GM19438 (cell line): Measurements from ENCODE around the gene TPD52L2.
"Not testable (repeated sequence)": the region's sequence is repeated elsewhere in the genome, so short reads cannot be mapped to it uniquely, and the experiment has no call there.

ENCODE experiments used
- ATAC-seq: cut with Tn5 transposase; IDR thresholded peaks from one replicate; pipeline ENCODE4 v1.9.1; 2021; ENCODE audit warnings: low read depth; ENCODE audit not compliant: unreplicated experiment

TPD52L2 gene

GRCh38 chr20:63894358-63895201 lies 29.5 kb downstream of the TPD52L2 start, which contains the start of gene DNAJC5:
Gene DNAJC5 (plus strand): TSS chr20:63895126. CDS start chr20:63928346, 33,220 bp downstream.
- peak; percentile 79 for ATAC-seq

DNA sequence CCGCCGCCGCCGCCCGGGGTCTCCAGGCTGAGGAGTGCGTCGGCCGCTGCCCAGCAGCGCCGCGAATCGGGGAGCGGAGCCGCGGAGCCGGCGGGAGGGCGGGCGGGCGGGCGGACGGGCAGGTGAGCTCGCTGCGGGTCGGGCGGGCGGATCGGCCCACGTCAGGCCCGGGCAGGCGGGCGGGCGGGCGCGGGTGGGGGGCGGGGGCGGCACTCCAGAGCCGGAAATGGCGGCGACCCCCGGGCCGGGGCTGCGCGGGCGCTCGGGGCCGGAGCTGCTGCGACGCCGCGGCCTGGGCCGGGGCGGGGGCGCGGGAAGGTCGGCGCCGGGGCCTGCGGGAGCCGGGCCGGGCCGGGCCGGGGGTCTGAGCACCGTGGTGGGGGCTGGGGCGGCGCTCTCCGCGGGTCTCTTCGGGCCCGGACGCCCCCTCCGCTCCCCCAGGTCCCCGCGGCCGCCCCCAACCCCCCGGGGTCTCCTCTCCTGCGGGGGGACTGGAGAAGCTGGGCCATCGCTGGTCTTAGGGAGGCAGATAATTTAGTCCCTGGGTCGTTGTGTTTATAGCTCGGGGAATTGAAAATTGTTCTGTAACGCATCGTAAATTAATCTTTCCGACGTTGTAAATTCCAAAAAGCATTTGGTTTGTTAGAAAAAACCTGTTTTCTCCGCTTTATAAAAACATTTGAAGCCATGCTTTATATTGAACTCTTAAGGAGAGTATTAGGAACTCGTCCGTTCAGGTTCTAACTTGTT lies 30.3 kb downstream of the TPD52L2 start:
- ATAC-seq: peak; percentile 3

DNA sequence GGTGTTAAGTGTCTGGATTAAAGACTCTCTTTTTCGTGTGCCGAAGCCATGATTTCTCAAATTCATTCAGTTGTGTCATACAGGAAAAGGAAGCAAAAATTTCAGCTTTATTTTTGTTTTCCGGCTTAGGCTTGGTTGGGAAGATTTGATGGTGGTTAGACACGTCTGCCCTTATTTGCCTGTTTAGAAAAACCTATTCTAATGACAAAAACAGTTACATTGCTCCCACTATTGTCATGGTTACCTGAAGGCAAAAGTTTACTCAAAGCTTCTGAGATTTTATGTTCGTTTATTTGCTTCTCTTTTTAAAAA lies 30.8 kb downstream of the TPD52L2 start:
- no peak for ATAC-seq

- no peak for ATAC-seq
Observed at GRCh38 chr20:63896264-63897105, 31.4 kb downstream of the TPD52L2 start.

GRCh38 chr20:63897978-63898561 lies 33.0 kb downstream of the TPD52L2 start:
- ATAC-seq: no peak

GRCh38 chr20:63898882-63899558 lies 34.0 kb downstream of the TPD52L2 start:
- no peak for ATAC-seq

DNA sequence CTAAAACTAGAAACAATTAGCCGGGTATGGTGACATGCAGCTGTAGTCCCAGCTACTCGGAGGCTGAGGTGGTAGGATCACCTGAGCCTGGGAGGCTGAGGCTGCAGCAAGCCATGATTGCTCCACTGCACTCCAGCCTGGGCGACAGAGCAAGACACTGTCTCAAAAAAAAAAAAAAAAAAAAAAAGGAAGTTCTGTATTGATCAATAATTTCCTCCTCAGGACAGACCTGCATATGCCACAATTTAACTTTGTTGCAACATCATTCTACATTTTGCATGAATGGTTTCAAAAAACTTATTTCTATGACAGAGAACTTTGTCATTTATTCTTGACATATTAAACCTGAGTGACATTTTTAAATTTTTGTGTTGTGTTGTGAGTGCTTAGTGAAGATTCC lies 35.3 kb downstream of the TPD52L2 start:
- no peak for ATAC-seq

DNA sequence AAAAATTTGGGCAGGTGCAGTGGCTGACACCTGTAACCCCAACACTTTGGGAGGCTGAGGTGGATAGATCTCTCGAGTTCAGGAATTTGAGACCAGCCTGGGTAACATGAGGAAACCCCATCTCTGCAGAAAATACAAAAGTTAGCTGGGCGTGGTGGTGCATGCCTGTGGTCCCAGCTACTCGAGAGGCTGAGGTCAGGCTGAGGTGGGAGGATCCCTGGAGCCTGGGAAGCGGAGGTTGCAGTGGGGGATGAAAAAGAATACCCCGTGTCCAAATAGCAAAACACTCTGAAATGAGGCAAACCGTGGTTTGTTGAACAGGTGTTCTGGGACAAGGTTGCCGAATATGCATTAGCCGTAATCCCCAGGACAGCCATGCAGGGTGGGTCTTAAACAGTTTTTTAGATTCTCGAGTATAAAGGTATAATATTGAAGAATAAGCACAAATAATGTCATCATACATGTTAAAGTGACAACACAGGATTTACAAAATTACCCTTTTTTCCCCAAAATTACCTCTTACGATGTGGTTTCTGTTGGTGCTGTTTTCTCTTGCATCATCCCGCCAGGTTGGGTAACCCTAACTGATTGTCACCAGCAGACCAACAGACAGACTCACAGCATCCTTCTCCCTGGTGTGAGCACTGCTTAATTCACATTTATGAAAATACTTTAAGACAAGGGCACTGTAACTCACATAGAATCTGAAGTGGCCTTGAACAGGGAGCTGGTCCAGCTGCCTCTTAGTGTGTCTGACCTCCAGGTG lies 38.9 kb downstream of the TPD52L2 start:
- no peak for ATAC-seq

- no peak for ATAC-seq
Observed at GRCh38 chr20:63908008-63908682, 43.1 kb downstream of the TPD52L2 start.

DNA sequence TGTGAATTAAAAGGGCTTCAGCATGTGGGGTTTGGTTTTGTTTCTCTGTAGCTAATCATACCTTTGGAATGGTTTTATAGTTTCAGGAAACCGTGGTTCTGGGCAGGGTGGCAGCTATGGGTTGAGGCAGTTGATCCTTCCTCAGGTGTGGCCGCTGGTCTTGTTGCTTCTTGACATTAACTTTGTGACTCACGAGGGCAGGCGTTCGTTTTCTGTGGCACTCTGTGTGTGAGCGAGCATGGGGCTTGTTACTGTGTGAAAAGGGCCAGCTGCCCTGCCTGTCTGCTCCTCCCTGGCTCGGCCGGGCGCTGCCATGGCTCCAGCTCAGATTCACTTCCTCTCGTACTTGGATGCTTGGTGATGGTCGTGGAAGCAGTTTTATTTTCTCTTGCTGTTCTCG lies 46.1 kb downstream of the TPD52L2 start:
- no peak for ATAC-seq

DNA sequence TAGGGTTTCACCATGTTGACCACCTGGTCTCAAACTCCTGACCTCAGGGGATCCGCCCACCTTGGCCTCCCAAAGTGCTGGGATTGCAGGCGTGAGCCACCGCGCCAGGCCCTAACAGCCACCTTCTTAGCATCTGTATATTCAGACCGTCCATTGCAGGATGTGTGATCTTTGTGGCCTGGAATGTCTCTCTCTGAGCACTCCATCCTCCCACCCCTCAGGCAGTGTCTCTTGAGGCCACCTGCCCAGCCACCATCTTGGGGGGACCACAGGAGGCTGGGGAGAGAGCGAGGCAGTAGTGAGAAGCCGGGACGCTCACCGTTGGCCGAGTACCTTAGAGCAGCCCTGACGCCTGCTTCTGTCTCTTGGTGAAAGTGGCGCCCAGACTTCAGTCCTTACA lies 48.7 kb downstream of the TPD52L2 start:
- ATAC-seq: no peak

GRCh38 chr20:63915471-63915870 lies 50.4 kb downstream of the TPD52L2 start:
- no peak for ATAC-seq

DNA sequence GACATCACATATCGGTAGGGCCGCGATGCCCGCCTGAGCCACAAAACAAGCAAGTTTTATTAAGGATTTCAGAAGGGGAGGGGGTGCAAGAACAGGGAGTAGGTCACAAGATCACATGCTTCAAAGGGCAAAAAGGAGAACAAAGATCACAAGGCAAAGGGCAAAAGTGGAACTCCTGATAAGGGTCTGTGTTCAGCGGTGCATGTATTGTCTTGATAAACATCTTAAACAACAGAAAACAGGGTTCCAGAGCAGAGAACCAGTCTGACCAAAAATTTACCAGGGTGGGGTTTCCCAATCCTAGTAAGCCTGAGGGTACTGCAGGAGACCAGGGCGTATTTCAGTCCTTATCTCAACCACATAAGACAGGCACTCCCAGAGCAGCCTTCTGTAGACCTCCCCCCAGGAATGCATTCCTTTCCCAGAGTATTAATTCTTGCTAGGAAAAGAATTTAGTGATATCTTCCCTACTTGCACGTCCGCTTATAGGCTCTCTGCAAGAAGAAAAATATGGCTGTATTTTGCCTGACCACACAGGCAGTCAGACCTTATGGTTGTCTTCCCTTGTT lies 51.4 kb downstream of the TPD52L2 start:
- ATAC-seq: not testable (repeated sequence)

- no peak for ATAC-seq
Observed at GRCh38 chr20:63917811-63918210, 52.7 kb downstream of the TPD52L2 start.

DNA sequence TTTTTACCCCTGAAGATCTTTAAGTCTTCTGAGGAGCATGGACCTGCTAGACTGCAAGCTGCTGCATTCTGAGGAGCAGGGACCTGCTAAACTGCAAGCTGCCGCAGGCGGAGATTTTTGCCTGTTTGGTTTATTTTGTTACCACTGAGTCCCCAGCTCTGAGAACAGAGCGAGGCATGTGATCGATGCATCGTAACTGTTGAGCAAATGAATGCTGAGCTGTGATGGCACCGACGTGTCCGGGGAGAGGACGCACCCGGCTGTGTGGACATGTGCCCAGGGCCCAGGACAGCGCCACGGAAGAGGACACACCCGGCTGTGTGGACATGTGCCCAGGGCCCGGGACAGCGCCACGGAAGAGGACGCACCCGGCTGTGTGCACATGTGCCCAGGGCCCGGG lies 54.1 kb downstream of the TPD52L2 start:
- no peak for ATAC-seq

DNA sequence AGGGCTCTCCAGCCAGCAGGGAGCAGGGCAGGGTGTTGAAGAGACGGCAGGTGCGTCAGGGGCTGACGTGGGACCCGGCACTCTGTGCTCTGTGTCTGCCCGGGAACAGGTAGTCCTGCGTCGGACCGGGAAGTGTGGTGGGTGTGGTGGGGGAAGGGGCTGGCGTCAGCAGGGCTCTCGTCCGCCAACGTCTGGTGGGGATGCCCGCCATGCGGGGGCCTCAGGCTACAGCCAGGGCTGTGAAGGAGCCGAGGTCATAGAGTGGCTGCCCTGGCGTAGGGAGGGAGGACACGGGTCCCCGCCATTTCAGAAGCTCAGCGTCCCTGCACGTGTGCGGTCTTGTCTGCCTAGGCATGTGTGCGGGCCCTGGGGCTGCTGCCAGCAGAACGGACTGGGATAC lies 55.2 kb downstream of the TPD52L2 start:
- ATAC-seq: no peak

DNA sequence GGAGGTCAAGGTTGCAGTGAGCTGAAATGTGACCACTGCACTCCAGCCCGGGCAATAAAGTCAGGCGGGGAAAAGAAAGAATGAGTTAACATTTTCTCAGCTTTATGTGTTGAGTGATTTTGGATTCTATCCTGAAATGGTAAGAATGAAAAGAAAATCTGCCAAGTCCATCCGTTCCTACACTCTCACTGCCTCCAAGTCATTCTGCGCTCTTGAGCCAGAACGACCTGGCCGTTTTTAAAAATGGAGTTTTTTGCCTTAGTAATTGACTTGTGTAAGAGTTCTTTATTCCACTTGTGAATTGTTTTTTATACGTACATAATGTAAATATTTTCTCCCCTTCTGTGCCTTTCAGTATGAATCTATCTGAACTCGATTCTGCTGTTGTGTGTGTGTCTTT lies 58.6 kb downstream of the TPD52L2 start:
- ATAC-seq: no peak

GRCh38 chr20:63924241-63924640 lies 59.2 kb downstream of the TPD52L2 start:
- ATAC-seq: no peak

- no peak for ATAC-seq
Observed at GRCh38 chr20:63926298-63926697, 61.2 kb downstream of the TPD52L2 start.
